CD4-positive, CD25-positive, alpha-beta regulatory T cell (primary cell): ENCODE data around the gene OPRM1. TPM values are rescaled to one million over a fixed set of nuclear protein-coding genes. Genes with fewer than 3 reads are reported as not detected.
A peak's percentile ranks its signal among the peaks of the same experiment; 100 is the strongest.

Experiments
- ATAC-seq, 2 donors: fragments of 150-1000 bp; cut with Tn5 transposase; one replicate each; pipeline ENCODE4 v1.10.0; 2021; ENCODE audit warnings: low read depth in 2 of 2, moderate number of reproducible peaks in 2 of 2, moderate library complexity in 1 of 2
- DNase-seq, 3 donors: peaks; one replicate each; pipeline versions ENCODE4 v3.0.0 to v3.0.0-alpha.2; 2012 to 2022; ENCODE audit warnings: mixed read lengths in 1 of 3
- H3K27ac ChIP-seq: one replicate; pipeline ENCODE4 v1.7.0; 2013; ENCODE audit warnings: mild to moderate bottlenecking, low read length; ENCODE audit not compliant: insufficient read depth, poor library complexity, severe bottlenecking
- H3K27me3 ChIP-seq: one replicate; pipeline ENCODE4 v1.7.0; 2013; ENCODE audit warnings: low read length; ENCODE audit not compliant: control insufficient read depth, insufficient read depth
- H3K36me3 ChIP-seq: one replicate; pipeline ENCODE4 v1.7.0; 2013; ENCODE audit warnings: mild to moderate bottlenecking, low read length, moderate library complexity; ENCODE audit not compliant: control insufficient read depth, insufficient read depth
- H3K4me1 ChIP-seq: 2 replicates; pipeline ENCODE4 v1.7.0; 2013; ENCODE audit warnings: mild to moderate bottlenecking, low read length; ENCODE audit not compliant: insufficient read depth, control insufficient read depth, poor library complexity, severe bottlenecking
- H3K4me3 ChIP-seq: one replicate; pipeline ENCODE4 v1.7.0; 2013; ENCODE audit warnings: low read depth, mild to moderate bottlenecking, low read length, moderate library complexity
- H3K9me3 ChIP-seq, 2 experiments: 1 replicate in 1 of 2; 2 replicates in 1 of 2; pipeline ENCODE4 v1.7.0; 2013; ENCODE audit warnings: low read length in 2 of 2, mild to moderate bottlenecking in 1 of 2, moderate library complexity in 1 of 2; ENCODE audit not compliant: control insufficient read depth in 2 of 2
- H3K27ac Mint-ChIP-seq, 3 donors: one replicate each; pipeline ENCODE4 v1.8.0; 2020 to 2022; ENCODE audit warnings: mild to moderate bottlenecking in 3 of 3, mixed read lengths in 3 of 3, moderate library complexity in 2 of 3
- H3K27me3 Mint-ChIP-seq: one replicate; pipeline ENCODE4 v1.8.0; 2022; ENCODE audit warnings: mild to moderate bottlenecking, mixed read lengths
- H3K36me3 Mint-ChIP-seq: one replicate; pipeline ENCODE4 v1.8.0; 2020; ENCODE audit warnings: mixed read lengths
- H3K4me1 Mint-ChIP-seq, 4 donors: one replicate each; pipeline ENCODE4 v1.8.0; 2020 to 2022; ENCODE audit warnings: mixed read lengths in 4 of 4, mild to moderate bottlenecking in 1 of 4
- H3K4me3 Mint-ChIP-seq, 4 donors: one replicate each; pipeline ENCODE4 v1.8.0; 2020 to 2022; ENCODE audit warnings: mild to moderate bottlenecking in 4 of 4, mixed read lengths in 4 of 4, moderate library complexity in 3 of 4
- H3K9me3 Mint-ChIP-seq, 7 donors: one replicate each; pipeline ENCODE4 v1.8.0; 2020 to 2022; ENCODE audit warnings: mixed read lengths in 7 of 7, mild to moderate bottlenecking in 3 of 7, moderate library complexity in 2 of 7
- polyA plus RNA-seq, 4 donors: library from polyadenylated mRNA; unstranded; fragments of 300-500 nt; fragmentation: Illumina TruSeq; gene quantifications; one replicate each; pipeline ENCODE4 v1.2.3, GENCODE V29; 2021
- total RNA-seq: library from RNA; stranded (reverse); gene quantifications from one replicate; pipeline ENCODE4 v1.2.3, GENCODE V29; 2022

The OPRM1 gene
- total and polyA plus RNA-seq, 5 donors from 2014 or later = not detected

DNA sequence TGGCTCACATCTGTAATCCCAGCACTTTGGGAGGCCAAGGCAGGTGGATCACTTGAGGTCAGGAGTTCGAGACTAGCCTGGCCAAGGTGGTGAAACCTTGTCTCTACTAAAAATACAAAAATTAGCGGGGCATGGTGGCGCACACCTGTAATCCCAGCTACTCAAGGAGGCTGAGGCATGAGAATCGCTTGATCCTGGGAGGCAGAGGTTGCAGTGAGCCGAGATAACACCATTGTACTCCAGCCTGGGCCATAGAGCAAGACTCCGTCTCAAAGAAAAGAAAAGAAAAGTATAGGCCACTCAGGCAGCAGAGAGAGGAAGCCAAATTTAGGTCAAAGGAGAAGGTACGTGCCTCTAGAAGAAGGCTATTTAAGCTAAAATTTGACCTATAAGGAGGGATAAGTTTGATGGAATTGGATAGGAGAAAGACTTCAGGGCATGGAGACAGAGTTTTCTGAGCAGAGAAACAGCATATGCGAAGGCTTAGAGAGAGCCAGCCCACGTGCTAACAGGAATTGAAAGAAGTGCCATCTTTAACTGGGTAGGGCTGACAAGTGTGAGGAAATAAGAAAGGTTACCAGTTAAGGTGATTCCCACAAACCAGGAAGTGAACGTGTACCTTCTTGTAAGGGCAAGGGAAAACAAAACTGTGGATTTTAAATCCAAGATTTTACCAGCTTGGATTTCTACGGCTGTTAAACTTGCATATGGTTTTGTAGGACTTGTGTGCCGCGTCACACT, 203.7 kb downstream of the OPRM1 start:
- H3K27me3 ChIP-seq = no peaks in the 10 kb centered on the region
- H3K4me1 ChIP-seq = peaks cover 67% of the 10 kb centered on the region
- no peaks in the 10 kb centered on the region for H3K27me3 Mint-ChIP-seq
- DNase-seq (no peak), ATAC-seq (no peak)
- peaks cover 12% of the 10 kb centered on the region for H3K36me3 ChIP-seq
- peaks cover 26 to 65% (median 44%) of the 10 kb centered on the region in 4 donors for H3K4me1 Mint-ChIP-seq
- peak overlapping the region; percentile 91 for H3K27ac ChIP-seq
- H3K4me3 ChIP-seq = peak overlapping the region; percentile 100
- peak overlapping the region; percentile 94 to 95 (median 95) for H3K27ac Mint-ChIP-seq
- peaks cover 46% of the 10 kb centered on the region for H3K36me3 Mint-ChIP-seq
- peak overlapping the region; percentile 96 to 99 (median 98) for H3K4me3 Mint-ChIP-seq
- peaks cover 0 to 7% (median 0%) of the 10 kb centered on the region in 7 donors for H3K9me3 Mint-ChIP-seq
- no peaks in the 10 kb centered on the region for H3K9me3 ChIP-seq

DNA sequence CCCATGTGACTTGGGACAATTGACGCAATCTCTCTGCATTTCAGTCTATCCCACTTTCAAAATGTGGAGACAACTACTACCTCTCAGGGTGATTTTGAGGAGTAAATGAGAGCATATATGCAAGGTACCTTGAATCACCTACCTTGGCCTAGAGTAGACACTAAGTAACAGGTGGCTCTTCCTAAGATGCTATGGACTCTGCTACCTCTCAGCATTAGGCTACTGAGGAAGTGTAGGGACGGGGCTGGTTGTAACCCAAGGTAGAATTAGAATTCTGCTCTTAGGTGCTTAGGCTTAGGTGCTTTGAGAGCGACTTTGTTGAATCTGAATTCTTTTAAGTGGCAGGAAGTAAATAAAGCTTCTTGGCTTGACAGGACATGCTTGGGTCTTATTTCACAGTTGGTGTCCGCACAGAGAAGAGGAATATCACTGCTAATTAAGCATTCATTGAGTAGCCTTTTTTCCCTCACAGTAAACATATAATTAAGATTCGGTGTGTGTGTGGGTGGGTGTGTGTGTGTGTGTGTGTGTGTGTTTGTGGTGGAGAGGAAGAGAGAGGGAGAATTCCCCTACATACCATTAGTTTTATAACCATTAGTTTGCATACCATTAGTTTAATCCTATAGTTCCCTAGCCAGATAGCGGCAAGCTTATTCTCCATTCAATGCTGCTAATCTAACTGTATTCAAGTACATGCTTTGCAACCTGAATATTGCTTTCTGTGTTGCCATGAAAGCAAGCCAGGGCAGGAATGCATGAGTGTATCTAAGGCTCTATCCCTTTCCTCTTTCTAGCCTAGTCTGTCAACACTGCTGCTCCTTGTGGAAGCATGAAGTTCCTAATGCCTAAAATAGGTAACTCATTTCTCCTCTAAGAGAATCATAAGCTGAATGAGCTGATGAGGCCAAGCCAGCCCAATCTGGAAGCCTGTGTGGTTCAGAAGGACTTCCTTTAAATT, 205.0 kb downstream of the OPRM1 start:
- Histone ChIP-seq H3K27ac (peak overlapping the region; percentile 91), H3K9me3 (no peaks in the 10 kb centered on the region), H3K4me3 (peak overlapping the region; percentile 100), H3K36me3 (peaks cover 12% of the 10 kb centered on the region), H3K4me1 (peaks cover 69% of the 10 kb centered on the region), H3K27me3 (no peaks in the 10 kb centered on the region)
- peaks cover 26 to 67% (median 45%) of the 10 kb centered on the region in 4 donors for H3K4me1 Mint-ChIP-seq
- peaks cover 46% of the 10 kb centered on the region for H3K36me3 Mint-ChIP-seq
- no peaks in the 10 kb centered on the region for H3K27me3 Mint-ChIP-seq
- DNase-seq (peak in 1 of 3 donors; percentile 45), ATAC-seq (peak in 1 of 2 donors; percentile 4)
- H3K4me3 Mint-ChIP-seq = peak overlapping the region; percentile 96 to 99 (median 98)
- H3K27ac Mint-ChIP-seq = peak overlapping the region; percentile 95 to 98 (median 95)
- peaks cover 0 to 7% (median 0%) of the 10 kb centered on the region in 7 donors for H3K9me3 Mint-ChIP-seq

DNA sequence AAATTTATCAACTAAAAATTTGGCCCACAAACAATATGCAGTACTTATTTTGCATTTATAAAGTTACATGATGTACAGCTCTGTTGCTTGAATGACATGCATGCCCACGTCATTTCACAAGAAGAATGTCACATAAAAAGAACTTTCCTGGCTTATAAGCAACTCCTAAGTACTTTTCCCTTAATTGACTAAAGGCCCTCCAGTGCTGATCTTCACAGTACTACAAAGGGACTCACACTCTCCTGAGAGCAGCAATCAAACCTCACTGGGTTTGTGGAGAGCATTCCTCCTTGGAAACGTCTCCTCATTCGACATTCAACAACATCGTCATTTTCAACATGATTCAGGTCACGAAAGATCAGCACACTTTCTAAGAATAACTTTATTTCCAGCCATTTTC, 206.5 kb downstream of the OPRM1 start:
- Histone ChIP-seq H3K27me3 (no peaks in the 10 kb centered on the region), H3K4me3 (peak overlapping the region; percentile 100), H3K27ac (peak overlapping the region; percentile 91), H3K4me1 (peaks cover 69% of the 10 kb centered on the region), H3K36me3 (peaks cover 12% of the 10 kb centered on the region), H3K9me3 (no peaks in the 10 kb centered on the region)
- ATAC-seq (no peak), DNase-seq (peak in 1 of 3 donors; percentile 43)
- Mint-ChIP-seq H3K4me3 (peak overlapping the region; percentile 96 to 99 (median 98)), H3K36me3 (peaks cover 45% of the 10 kb centered on the region), H3K27me3 (no peaks in the 10 kb centered on the region), H3K27ac (peak overlapping the region; percentile 95 to 98 (median 95)), H3K9me3 (peaks cover 0 to 7% (median 0%) of the 10 kb centered on the region in 7 donors), H3K4me1 (peaks cover 26 to 68% (median 50%) of the 10 kb centered on the region in 4 donors)

DNA sequence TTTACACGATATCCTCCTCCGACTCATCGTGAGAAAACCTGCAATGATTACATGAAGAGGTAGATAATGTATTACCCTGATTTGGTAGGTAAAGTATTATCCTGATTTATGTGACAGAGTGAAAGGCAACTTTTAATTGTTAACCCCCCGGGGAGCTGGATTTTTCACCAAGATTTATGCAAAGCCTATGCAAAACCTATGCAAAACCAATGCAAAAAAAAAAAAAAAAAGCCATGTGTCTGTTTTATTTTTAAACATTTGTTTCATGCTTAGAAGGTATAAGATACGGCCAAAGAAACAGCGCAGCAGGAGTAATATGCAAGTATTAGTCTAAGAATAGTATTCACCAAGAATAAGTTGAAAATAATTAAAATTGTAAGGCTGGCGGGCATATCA, 207.7 kb downstream of the OPRM1 start:
- peak in 1 of 3 donors; percentile 42 for DNase-seq
- H3K4me3 ChIP-seq = peak overlapping the region; percentile 100
- peak overlapping the region; percentile 96 to 99 (median 98) for H3K4me3 Mint-ChIP-seq

DNA sequence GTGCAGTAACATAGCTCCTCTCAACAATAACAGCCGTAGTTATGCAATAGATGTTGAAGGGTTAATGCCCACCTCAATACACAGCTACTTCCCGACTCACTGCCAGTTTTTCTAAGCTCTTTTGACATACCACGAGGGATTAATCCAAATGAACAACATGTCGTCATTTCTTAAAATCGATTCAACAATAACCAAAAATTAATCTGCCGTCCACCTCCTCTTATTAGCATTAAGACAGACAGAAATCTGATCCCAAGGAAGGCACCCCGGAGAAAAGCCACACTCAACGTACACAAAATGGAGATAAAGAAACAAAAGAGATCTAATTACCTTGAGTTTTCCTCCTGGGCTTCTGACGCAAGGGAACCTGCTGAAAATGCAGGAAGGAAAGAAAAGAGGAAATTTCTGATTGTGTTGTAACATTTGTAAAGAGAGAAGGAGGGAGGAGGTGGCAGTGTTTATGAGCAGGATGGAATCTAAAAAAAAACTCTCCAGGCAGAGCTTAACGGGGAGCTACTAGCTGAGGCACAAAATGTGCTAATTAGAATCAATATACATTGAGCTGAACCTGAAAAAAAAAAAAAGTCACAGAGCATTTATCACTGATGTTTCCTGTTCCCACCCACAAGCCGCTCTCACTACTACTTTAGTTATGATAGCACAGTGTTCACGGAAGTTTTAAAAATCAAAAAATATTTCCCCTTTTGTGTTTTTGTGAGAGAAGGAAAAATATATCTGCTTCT, 208.2 kb downstream of the OPRM1 start:
- peaks cover 35% of the 10 kb centered on the region for H3K36me3 Mint-ChIP-seq
- DNase-seq (peak; percentile 16 to 80 (median 65)), ATAC-seq (peak; percentile 59 to 60)
- H3K27me3 Mint-ChIP-seq = no peaks in the 10 kb centered on the region
- no peaks in the 10 kb centered on the region for H3K27me3 ChIP-seq
- H3K36me3 ChIP-seq = peaks cover 10% of the 10 kb centered on the region
- peaks cover 64% of the 10 kb centered on the region for H3K4me1 ChIP-seq
- H3K4me3 Mint-ChIP-seq = peak overlapping the region; percentile 96 to 99 (median 98)
- H3K27ac Mint-ChIP-seq = peak overlapping the region; percentile 95 to 98 (median 95)
- H3K27ac ChIP-seq = peak overlapping the region; percentile 91
- H3K4me3 ChIP-seq = peak overlapping the region; percentile 100
- H3K9me3 ChIP-seq = no peaks in the 10 kb centered on the region
- H3K9me3 Mint-ChIP-seq = peaks cover 0 to 7% (median 0%) of the 10 kb centered on the region in 7 donors
- peaks cover 35 to 70% (median 55%) of the 10 kb centered on the region in 4 donors for H3K4me1 Mint-ChIP-seq

More for the DNA sequence above, 207.7 kb downstream of the OPRM1 start:
- Mint-ChIP-seq H3K27me3 (no peaks in the 10 kb centered on the region), H3K4me1 (peaks cover 30 to 69% (median 53%) of the 10 kb centered on the region in 4 donors), H3K9me3 (peaks cover 0 to 7% (median 0%) of the 10 kb centered on the region in 7 donors), H3K36me3 (peaks cover 38% of the 10 kb centered on the region), H3K27ac (peak overlapping the region; percentile 95 to 98 (median 95))
- peaks cover 70% of the 10 kb centered on the region for H3K4me1 ChIP-seq
- H3K27me3 ChIP-seq = no peaks in the 10 kb centered on the region
- ATAC-seq = no peak
- H3K27ac ChIP-seq = peak overlapping the region; percentile 91
- peaks cover 10% of the 10 kb centered on the region for H3K36me3 ChIP-seq
- no peaks in the 10 kb centered on the region for H3K9me3 ChIP-seq

DNA sequence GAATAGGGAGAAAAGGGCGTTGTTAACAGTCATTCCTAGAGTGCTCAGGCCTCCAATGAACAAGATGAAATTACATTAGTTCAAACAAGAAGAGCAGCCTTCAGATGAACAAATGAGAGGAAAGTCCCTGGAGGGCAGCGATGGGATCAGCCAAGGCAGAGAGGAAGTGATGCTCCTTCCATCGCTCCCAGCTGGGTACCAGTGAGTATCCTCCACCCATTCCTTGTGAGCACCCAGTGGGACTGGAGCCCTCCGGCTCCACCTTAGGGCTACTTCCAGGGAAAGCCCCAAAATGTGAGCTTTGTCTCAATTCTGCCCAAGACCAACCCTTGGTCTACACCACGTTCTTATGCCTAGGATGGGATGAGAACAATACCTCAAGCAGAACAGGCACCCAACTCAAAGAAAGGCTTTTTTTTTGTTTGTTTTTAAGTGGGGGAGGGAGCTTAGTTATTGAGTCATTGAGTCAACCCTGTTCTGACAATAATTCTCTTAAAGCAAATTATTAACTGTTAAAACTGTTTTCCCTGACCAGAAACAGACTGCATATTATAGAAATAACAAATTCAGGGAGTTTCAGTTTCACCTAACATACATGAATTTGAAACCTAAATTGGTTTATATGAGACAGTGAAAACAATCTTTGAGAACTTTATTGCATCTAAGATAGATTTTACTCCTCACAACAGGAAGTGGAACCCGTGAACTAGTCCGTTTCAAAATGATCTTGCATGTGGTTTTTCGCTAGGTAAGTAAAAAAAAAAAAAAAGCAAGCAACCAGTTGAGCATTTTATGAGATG, 210.7 kb downstream of the OPRM1 start:
- peak overlapping the region; percentile 82 to 89 (median 86) for H3K4me3 Mint-ChIP-seq
- H3K27me3 Mint-ChIP-seq = no peaks in the 10 kb centered on the region
- Histone ChIP-seq H3K9me3 (peaks cover 0 to 2% of the 10 kb centered on the region in 2 experiments), H3K27me3 (no peaks in the 10 kb centered on the region), H3K36me3 (peaks cover 2% of the 10 kb centered on the region), H3K27ac (peak overlapping the region; percentile 91), H3K4me3 (peak overlapping the region; percentile 100), H3K4me1 (peaks cover 41% of the 10 kb centered on the region)
- peak overlapping the region; percentile 92 to 99 (median 95) for H3K27ac Mint-ChIP-seq
- ATAC-seq (peak; percentile 69 to 75), DNase-seq (peak; percentile 27 to 91 (median 80))
- H3K36me3 Mint-ChIP-seq = peaks cover 20% of the 10 kb centered on the region
- peaks cover 0 to 7% (median 3%) of the 10 kb centered on the region in 7 donors for H3K9me3 Mint-ChIP-seq
- peaks cover 23 to 62% (median 51%) of the 10 kb centered on the region in 4 donors for H3K4me1 Mint-ChIP-seq
